ENCODE results near the gene PTPRN2. TPM values are rescaled to one million over a fixed set of nuclear protein-coding genes. Genes with fewer than 3 reads are reported as not detected.

Gene PTPRN2
- total and polyA plus RNA-seq, 2 donors (not counting 3 experiments of a cell fraction or from before 2014, with no cell fraction given) = 0.62 to 0.88 TPM

DNA sequence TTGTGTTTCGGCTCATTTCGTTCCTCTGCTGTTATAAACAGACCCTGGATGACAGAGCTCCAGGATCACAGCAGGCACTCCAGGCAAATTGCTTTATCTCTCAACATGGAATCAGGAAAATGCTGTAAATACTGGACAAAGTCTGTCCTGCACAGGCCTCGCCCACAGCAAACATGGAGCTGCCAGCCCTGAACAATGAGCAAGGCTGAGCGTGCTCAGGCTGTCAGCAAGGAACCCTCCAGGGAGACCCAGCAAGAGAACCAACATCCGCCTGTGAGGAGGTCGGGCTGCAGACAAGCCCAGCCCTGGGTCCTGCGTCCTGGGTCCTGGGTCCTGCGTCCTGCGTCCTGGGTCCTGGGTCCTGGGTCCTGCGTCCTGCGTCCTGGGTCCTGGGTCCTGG is 180.8 kb downstream of the PTPRN2 start:
- no TSS peak for BruUV-seq (replicated peaks)
- H3K36me3 ChIP-seq (ENCODE audit: control insufficient read depth in 2 of 2, extremely low read depth in 1 of 2, insufficient read depth in 2 of 2, low read length in 2 of 2) = no peaks in the 10 kb centered on the region
- no peak overlapping the region for H2AFZ ChIP-seq (ENCODE audit: low read depth, low read length)
- dilution Hi-C loops (cut with MboI; ENCODE audit: extremely low pct_ligation_motif_present, low sequenced_read_pairs) = no loop called here
- no peak for FAIRE-seq
- H3K27ac ChIP-seq (ENCODE audit: insufficient read depth, low read depth, low read length) = no peak overlapping the region
- no peak for DNase-seq (ENCODE audit: low read depth, low spot score)
- no peaks in the 10 kb centered on the region for H3K4me1 ChIP-seq (ENCODE audit: control insufficient read depth, extremely low read depth, insufficient read depth, low read length)
- H3K27me3 ChIP-seq (ENCODE audit: control insufficient read depth in 2 of 2, insufficient read depth in 2 of 2, low read length in 2 of 2) = no peaks in the 10 kb centered on the region
- H3K4me3 ChIP-seq (replicated peaks in 1 of 3; ENCODE audit: insufficient read depth in 1 of 3, low read depth in 1 of 3, low read length in 3 of 3) = no peak overlapping the region
- no peaks in the 10 kb centered on the region for H3K79me2 ChIP-seq (ENCODE audit: control insufficient read depth, insufficient read depth, low read length)
- TF ChIP-seq, protein P1, sequence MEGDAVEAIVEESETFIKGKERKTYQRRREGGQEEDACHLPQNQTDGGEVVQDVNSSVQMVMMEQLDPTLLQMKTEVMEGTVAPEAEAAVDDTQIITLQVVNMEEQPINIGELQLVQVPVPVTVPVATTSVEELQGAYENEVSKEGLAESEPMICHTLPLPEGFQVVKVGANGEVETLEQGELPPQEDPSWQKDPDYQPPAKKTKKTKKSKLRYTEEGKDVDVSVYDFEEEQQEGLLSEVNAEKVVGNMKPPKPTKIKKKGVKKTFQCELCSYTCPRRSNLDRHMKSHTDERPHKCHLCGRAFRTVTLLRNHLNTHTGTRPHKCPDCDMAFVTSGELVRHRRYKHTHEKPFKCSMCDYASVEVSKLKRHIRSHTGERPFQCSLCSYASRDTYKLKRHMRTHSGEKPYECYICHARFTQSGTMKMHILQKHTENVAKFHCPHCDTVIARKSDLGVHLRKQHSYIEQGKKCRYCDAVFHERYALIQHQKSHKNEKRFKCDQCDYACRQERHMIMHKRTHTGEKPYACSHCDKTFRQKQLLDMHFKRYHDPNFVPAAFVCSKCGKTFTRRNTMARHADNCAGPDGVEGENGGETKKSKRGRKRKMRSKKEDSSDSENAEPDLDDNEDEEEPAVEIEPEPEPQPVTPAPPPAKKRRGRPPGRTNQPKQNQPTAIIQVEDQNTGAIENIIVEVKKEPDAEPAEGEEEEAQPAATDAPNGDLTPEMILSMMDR (IDR thresholded peaks at IDR 0.05; ENCODE audit: extremely low read depth in 1 of 2, insufficient read depth in 1 of 2, low read depth in 1 of 2, low read length in 2 of 2) = no peak
- intact Hi-C loops (cut with micrococcal nuclease) = no loop called here
- peaks cover 9% of the 10 kb centered on the region for H3K9me3 ChIP-seq (replicated peaks; ENCODE audit: control insufficient read depth, insufficient read depth, low read length)
- no peak overlapping the region for H3K9ac ChIP-seq (replicated peaks; ENCODE audit: extremely low read depth, insufficient read depth, low read length)
- ChIA-PET POLR2A (no interaction called here), CTCF (no interaction called here)
- no peaks in the 10 kb centered on the region for H4K20me1 ChIP-seq (replicated peaks; ENCODE audit: control insufficient read depth, extremely low read depth, insufficient read depth, low read length)
- H3K4me2 ChIP-seq (ENCODE audit: insufficient read depth, low read length) = no peak overlapping the region
- H3K9me1 ChIP-seq (replicated peaks; ENCODE audit: control insufficient read depth, extremely low read depth, insufficient read depth, low read length) = no peaks in the 10 kb centered on the region

DNA sequence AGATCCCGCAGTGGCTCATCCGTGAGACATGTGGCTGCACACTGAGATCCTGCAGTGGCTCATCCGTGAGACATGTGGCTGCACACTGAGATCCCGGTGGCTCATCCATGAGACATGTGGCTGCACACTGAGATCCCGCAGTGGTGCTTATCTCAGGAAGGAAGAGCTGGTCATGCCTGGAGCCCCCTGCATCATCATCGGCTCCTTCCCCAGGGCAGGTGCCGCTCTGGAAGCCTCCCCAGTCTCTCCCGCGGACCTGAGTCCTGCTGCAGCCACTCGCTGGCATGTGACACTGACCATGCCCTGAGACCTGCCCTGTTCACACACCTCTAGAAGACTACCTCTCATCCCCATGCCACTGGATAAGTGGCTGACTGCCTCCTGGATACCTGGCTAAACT is 181.3 kb downstream of the PTPRN2 start:
- FAIRE-seq (no peak), DNase-seq (ENCODE audit: low read depth, low spot score) (no peak)
- no TSS peak for BruUV-seq (replicated peaks)

More for the DNA sequence above, 181.3 kb downstream of the PTPRN2 start:
- intact Hi-C loops (cut with micrococcal nuclease) = no loop called here
- TF ChIP-seq EZH2 (IDR thresholded peaks at IDR 0.05; ENCODE audit: borderline replicate concordance, low read depth, low read length, severe bottlenecking) = no peak
- no peak for TF ChIP-seq GATA2 (IDR thresholded peaks at IDR 0.05; ENCODE audit: insufficient read depth, insufficient read length, low read depth, low read length)
- no peak for TF ChIP-seq MYC (IDR thresholded peaks at IDR 0.05; ENCODE audit: low read depth, low read length)
- TF ChIP-seq, protein P1 (IDR thresholded peaks at IDR 0.05; ENCODE audit: extremely low read depth in 1 of 2, insufficient read depth in 1 of 2, low read depth in 1 of 2, low read length in 2 of 2) = no peak
- TF ChIP-seq JUN (IDR thresholded peaks at IDR 0.05; ENCODE audit: borderline replicate concordance, insufficient read depth, insufficient read length, low read depth) = no peak
- TF ChIP-seq POLR2AphosphoS5 (IDR thresholded peaks at IDR 0.05; ENCODE audit: insufficient read depth, low read depth, low read length) = no peak
- no peak for TF ChIP-seq POLR2A (IDR thresholded peaks at IDR 0.05; ENCODE audit: low read depth, low read length)
- no peak for TF ChIP-seq FOS (IDR thresholded peaks at IDR 0.05; ENCODE audit: borderline replicate concordance, insufficient read depth, low read length)
- TF ChIP-seq, protein P2, sequence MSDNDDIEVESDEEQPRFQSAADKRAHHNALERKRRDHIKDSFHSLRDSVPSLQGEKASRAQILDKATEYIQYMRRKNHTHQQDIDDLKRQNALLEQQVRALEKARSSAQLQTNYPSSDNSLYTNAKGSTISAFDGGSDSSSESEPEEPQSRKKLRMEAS (IDR thresholded peaks at IDR 0.05; ENCODE audit: insufficient read depth, insufficient read length) = no peak
- peaks cover 9% of the 10 kb centered on the region for H3K9me3 ChIP-seq (replicated peaks; ENCODE audit: control insufficient read depth, insufficient read depth, low read length)
- no peak overlapping the region for H3K9ac ChIP-seq (replicated peaks; ENCODE audit: extremely low read depth, insufficient read depth, low read length)
- no peaks in the 10 kb centered on the region for H3K27me3 ChIP-seq (ENCODE audit: control insufficient read depth in 2 of 2, insufficient read depth in 2 of 2, low read length in 2 of 2)
- H3K79me2 ChIP-seq (ENCODE audit: control insufficient read depth, insufficient read depth, low read length) = no peaks in the 10 kb centered on the region
- ChIA-PET POLR2A (no interaction called here), CTCF (no interaction called here)
- H4K20me1 ChIP-seq (replicated peaks; ENCODE audit: control insufficient read depth, extremely low read depth, insufficient read depth, low read length) = no peaks in the 10 kb centered on the region
- H2AFZ ChIP-seq (ENCODE audit: low read depth, low read length) = no peak overlapping the region
- H3K36me3 ChIP-seq (ENCODE audit: control insufficient read depth in 2 of 2, extremely low read depth in 1 of 2, insufficient read depth in 2 of 2, low read length in 2 of 2) = no peaks in the 10 kb centered on the region
- no peak overlapping the region for H3K4me2 ChIP-seq (ENCODE audit: insufficient read depth, low read length)
- H3K4me1 ChIP-seq (ENCODE audit: control insufficient read depth, extremely low read depth, insufficient read depth, low read length) = no peaks in the 10 kb centered on the region
- H3K9me1 ChIP-seq (replicated peaks; ENCODE audit: control insufficient read depth, extremely low read depth, insufficient read depth, low read length) = no peaks in the 10 kb centered on the region
- dilution Hi-C loops (cut with MboI; ENCODE audit: extremely low pct_ligation_motif_present, low sequenced_read_pairs) = no loop called here
- H3K27ac ChIP-seq (ENCODE audit: insufficient read depth, low read depth, low read length) = no peak overlapping the region
- H3K4me3 ChIP-seq (replicated peaks in 1 of 3; ENCODE audit: insufficient read depth in 1 of 3, low read depth in 1 of 3, low read length in 3 of 3) = no peak overlapping the region

Data from endothelial cell of umbilical vein (primary cell).